ENCODE results near the gene PTPRN2.

Gene PTPRN2

GRCh38 chr7:158542651-158543566 is 44.7 kb downstream of the PTPRN2 start:
- no peak for DNase-seq (ENCODE audit: low read depth)
- H3K4me3 ChIP-seq (ENCODE audit: low read depth, low read length) = no peak overlapping the region
- TF ChIP-seq, protein P1, sequence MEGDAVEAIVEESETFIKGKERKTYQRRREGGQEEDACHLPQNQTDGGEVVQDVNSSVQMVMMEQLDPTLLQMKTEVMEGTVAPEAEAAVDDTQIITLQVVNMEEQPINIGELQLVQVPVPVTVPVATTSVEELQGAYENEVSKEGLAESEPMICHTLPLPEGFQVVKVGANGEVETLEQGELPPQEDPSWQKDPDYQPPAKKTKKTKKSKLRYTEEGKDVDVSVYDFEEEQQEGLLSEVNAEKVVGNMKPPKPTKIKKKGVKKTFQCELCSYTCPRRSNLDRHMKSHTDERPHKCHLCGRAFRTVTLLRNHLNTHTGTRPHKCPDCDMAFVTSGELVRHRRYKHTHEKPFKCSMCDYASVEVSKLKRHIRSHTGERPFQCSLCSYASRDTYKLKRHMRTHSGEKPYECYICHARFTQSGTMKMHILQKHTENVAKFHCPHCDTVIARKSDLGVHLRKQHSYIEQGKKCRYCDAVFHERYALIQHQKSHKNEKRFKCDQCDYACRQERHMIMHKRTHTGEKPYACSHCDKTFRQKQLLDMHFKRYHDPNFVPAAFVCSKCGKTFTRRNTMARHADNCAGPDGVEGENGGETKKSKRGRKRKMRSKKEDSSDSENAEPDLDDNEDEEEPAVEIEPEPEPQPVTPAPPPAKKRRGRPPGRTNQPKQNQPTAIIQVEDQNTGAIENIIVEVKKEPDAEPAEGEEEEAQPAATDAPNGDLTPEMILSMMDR (IDR thresholded peaks at IDR 0.05; ENCODE audit: control insufficient read depth, extremely low read depth, insufficient read depth) = no peak

- TF ChIP-seq, protein P1 (IDR thresholded peaks at IDR 0.05; ENCODE audit: control insufficient read depth, extremely low read depth, insufficient read depth) = no peak
- H3K4me3 ChIP-seq (ENCODE audit: low read depth, low read length) = no peak overlapping the region
These were observed 46.1 kb downstream of the PTPRN2 start for GRCh38 chr7:158541346-158542010.

GRCh38 chr7:158539711-158540146 is 47.9 kb downstream of the PTPRN2 start:
- TF ChIP-seq, protein P1 (IDR thresholded peaks at IDR 0.05; ENCODE audit: control insufficient read depth, extremely low read depth, insufficient read depth) = no peak
- no peak for DNase-seq (ENCODE audit: low read depth)
- no peak overlapping the region for H3K4me3 ChIP-seq (ENCODE audit: low read depth, low read length)

More at GRCh38 chr7:158541346-158542010, 46.1 kb downstream of the PTPRN2 start:
- no peak for DNase-seq (ENCODE audit: low read depth)

DNA sequence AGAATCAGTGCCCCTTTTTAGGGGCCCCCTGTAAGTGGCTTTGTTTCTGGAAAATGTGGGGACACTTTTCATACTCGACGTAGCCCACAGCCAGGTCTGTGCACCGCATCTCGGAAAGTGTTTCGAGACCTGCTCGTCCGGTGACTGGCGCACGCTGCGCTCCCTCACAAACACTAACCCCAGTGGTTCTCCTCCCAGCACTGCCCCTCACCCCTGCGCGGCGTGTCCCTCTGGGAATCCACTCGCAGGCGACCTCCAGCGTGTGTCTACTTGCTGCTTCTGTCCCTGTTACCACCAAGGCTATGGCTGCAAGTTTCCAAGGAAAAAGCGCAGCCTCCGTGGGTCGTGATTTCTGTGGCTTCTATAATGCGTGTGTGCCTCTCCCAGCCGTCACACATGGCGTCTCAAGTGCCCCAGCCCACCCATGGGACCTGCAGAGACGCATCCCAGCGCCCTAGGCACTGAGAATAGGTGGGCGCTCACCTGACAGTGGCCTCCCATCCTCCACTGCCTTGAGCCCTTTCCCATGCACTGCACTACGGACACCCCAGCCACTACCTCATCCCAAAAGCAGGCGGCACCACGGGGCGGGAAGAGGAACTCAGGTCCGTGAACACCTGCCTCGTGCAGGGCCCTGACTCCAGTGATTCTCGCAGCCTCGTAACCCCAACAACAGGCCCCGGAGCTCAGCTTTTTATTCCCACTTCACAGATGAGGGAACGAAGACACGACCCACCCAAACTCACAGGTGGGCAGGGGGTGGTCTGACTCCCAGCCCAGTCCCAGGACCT is 49.3 kb downstream of the PTPRN2 start:
- TF ChIP-seq, protein P1 (IDR thresholded peaks at IDR 0.05; ENCODE audit: control insufficient read depth, extremely low read depth, insufficient read depth) = no peak
- no peak for DNase-seq (ENCODE audit: low read depth)
- H3K4me3 ChIP-seq (ENCODE audit: low read depth, low read length) = no peak overlapping the region

- H3K4me3 ChIP-seq (ENCODE audit: low read depth, low read length) = no peak overlapping the region
- TF ChIP-seq, protein P1 (IDR thresholded peaks at IDR 0.05; ENCODE audit: control insufficient read depth, extremely low read depth, insufficient read depth) = no peak
- DNase-seq (ENCODE audit: low read depth) = no peak
These were observed 50.1 kb downstream of the PTPRN2 start for GRCh38 chr7:158537516-158537882.

- TF ChIP-seq, protein P1 (IDR thresholded peaks at IDR 0.05; ENCODE audit: control insufficient read depth, extremely low read depth, insufficient read depth) = no peak
- DNase-seq (ENCODE audit: low read depth) = no peak
- H3K4me3 ChIP-seq (ENCODE audit: low read depth, low read length) = no peak overlapping the region
These were observed 50.6 kb downstream of the PTPRN2 start for GRCh38 chr7:158536871-158537515.

All from LNCaP clone FGC (cell line).